Vagina (tissue), 2 donors: ENCODE data around the gene PCSK5.

Experiments
- POLR2A ChIP-seq, 2 donors: fragments of 450-650 bp; IDR thresholded peaks; one replicate each; pipeline ENCODE4 v1.6.1; 2017; ENCODE audit warnings: antibody characterized with exemption in 2 of 2, mild to moderate bottlenecking in 2 of 2, moderate library complexity in 2 of 2
- TF ChIP-seq, protein P1 (sequence below), 3 experiments: fragments of 450-650 bp in 2 of 3; fragments of 200-600 bp in 1 of 3; sonication (generic) in 1 of 3; IDR thresholded peaks; one replicate each; pipeline ENCODE4 v1.5.1; 2017 to 2019; ENCODE audit warnings: antibody characterized with exemption in 3 of 3, mild to moderate bottlenecking in 2 of 3, moderate library complexity in 2 of 3

DNA sequence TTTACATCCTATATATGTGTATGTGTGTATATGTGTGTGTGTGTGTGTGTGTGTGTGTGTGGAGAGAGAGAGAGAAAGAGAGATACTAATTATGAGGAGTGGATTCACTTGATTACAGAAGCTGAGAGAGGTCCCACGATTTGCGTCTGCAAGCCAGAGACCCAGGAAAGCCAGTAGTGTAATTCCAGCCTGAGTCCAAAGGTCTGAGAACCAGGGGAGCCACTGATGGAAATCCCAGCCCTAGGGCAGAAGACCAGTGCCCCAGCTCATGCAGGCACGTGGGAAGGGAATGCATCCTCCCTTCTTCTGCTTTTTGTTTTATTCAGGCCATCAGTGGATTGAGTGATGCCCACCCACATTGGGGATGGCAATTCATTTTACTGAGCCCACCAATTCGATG, 74.8 kb downstream of the PCSK5 start:
- TF ChIP-seq, protein P1, sequence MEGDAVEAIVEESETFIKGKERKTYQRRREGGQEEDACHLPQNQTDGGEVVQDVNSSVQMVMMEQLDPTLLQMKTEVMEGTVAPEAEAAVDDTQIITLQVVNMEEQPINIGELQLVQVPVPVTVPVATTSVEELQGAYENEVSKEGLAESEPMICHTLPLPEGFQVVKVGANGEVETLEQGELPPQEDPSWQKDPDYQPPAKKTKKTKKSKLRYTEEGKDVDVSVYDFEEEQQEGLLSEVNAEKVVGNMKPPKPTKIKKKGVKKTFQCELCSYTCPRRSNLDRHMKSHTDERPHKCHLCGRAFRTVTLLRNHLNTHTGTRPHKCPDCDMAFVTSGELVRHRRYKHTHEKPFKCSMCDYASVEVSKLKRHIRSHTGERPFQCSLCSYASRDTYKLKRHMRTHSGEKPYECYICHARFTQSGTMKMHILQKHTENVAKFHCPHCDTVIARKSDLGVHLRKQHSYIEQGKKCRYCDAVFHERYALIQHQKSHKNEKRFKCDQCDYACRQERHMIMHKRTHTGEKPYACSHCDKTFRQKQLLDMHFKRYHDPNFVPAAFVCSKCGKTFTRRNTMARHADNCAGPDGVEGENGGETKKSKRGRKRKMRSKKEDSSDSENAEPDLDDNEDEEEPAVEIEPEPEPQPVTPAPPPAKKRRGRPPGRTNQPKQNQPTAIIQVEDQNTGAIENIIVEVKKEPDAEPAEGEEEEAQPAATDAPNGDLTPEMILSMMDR (IDR thresholded peaks at IDR 0.05): no peak
- TF ChIP-seq POLR2A (IDR thresholded peaks at IDR 0.05): no peak
